GM19324 (cell line): Measurements from ENCODE around the gene HBG1.
"Not testable (repeated sequence)": the region's sequence is repeated elsewhere in the genome, so short reads cannot be mapped to it uniquely, and the experiment has no call there.

Experiments
- ATAC-seq: cut with Tn5 transposase; IDR thresholded peaks from one replicate; pipeline ENCODE4 v1.9.1; 2021; ENCODE audit warnings: mild to moderate bottlenecking, moderate library complexity; ENCODE audit not compliant: unreplicated experiment, low FRiP score

The HBG1 gene

DNA sequence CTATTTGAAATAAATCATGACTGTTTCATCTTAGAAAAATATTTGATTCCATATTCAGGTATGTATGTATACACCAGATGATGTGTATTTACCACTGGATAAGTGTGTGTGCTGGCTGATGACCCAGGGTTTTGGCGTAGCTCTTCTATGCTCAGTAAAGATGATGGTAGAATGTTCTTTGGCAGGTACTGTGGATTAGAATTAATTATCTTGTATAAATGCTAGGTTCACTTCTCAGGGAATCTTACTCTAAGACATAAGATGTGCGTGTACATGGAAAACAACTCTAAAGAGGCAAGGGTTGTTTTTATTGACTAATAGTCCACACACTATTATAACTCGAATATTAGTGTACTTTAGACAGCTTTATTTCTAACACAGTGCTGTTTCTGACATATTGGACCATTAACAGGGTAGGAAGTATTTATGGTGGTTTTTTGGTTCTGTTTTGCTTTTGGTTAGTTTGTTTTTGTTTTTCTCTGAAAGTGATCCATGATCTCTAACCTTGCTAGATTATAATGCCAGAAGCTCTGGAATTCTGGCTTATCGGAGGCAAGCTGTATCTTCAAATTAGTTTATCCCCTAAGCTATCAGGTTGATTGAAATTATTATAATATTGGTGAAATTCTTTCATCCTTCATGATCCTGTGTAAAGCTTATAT, 1.0 kb upstream of the HBG1 start:
- no peak for ATAC-seq

DNA sequence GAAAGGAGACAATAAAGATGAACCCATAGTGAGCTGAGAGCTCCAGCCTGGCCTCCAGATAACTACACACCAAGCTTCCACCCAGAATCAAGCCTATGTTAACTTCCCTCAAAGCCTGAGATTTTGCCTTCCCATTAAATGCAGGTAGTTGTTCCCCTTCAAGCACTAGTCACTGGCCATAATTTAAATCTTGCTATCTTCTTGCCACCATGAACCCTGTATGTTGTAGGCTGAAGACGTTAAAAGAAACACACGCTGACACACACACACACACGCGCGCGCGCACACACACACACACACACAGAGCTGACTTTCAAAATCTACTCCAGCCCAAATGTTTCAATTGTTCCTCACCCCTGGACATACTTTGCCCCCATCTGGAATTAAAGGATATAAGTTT, 1.2 kb downstream of the HBG1 start:
- ATAC-seq = not testable (repeated sequence)

DNA sequence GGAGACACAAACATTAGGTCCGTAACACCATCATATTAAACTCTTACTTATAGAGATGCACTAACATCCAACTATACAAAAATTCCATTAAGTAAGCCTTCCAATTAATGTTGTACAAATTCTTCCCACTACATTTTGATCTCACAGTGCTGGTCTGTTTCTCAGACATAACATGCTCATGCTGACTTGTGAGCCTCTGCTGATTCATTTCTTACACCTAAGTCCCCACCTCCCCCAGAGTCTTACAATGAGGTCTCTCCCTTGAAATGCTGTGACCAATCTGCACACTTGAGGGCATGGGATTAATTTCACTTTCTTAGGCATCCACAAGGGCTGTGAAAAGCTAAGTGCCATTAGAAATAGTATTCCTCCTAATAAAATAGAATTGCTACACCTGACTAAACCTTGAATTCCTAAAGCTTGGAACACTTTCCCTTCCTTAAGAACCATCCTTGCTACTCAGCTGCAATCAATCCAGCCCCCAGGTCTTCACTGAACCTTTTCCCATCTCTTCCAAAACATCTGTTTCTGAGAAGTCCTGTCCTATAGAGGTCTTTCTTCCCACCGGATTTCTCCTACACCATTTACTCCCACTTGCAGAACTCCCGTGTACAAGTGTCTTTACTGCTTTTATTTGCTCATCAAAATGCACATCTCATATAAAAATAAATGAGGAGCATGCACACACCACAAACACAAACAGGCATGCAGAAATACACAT, 2.0 kb downstream of the HBG1 start:
- no peak for ATAC-seq

DNA sequence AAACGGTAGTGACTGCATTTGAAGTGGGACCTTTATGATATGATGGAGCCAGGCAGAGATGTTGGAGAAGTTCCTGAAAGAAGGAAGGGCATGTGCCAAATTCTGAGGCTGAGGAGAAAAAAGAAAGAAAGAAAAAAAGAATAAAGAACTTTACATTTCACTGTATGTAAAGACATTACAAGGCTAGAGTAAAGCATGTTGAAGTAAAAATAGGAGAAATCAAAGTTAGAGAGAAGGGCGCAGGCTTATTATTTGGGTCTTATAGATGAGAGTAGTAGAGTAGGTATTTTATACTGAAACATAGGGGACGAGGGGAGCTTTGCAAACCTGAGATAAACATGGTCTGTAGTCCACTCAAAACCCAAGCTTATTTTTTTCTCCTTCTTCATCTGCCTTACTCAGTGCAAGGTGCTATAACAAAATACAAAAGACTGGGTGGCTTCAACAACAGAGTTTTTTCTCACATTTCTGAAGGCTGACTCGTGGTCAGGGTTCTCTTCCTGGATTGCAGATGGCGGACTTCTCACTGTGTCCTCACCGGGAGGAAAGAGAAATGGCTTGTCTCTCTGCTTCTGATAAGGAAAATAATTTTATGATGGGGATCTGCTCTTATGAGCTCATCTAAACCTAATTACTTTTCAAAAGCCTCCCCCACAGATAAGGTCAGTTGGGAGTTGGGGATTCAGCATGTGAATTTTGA, 2.7 kb downstream of the HBG1 start:
- ATAC-seq = no peak

DNA sequence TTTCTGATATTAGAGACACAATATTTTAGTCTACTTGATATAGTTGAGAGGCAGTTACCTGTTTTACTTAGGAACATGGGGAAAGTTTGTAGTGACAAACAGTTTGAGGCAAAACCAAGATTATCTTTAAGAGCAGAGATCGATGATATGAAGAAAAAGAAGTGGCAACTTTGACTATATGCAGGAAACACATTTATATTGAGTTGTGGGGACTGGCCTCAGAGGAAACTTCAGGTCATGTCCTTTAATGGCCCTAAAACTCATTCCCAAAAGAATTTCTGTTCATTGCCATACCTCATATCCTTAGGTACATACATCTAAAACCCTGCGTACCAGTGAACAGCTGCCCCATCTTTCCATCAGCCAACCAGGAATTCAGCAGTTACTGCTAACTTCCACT, 4.5 kb downstream of the HBG1 start:
- no peak for ATAC-seq

DNA sequence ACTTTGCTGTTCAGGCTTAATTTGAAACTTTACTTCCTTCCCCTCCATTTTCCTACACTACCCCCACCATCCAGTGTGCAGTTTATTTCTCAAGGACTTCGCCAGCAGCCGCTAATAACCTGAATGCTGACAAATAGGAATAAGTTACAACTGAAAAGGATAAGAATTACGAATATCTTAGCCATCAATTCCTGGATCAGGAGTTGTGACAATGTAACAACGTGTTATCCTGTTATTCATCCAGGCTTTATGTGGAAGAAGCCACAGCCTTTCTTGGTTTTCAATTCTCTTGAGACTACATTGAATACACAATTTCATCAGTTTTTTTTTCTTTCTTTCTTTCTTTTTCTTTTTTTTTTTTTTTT, 5.9 kb downstream of the HBG1 start:
- no peak for ATAC-seq

DNA sequence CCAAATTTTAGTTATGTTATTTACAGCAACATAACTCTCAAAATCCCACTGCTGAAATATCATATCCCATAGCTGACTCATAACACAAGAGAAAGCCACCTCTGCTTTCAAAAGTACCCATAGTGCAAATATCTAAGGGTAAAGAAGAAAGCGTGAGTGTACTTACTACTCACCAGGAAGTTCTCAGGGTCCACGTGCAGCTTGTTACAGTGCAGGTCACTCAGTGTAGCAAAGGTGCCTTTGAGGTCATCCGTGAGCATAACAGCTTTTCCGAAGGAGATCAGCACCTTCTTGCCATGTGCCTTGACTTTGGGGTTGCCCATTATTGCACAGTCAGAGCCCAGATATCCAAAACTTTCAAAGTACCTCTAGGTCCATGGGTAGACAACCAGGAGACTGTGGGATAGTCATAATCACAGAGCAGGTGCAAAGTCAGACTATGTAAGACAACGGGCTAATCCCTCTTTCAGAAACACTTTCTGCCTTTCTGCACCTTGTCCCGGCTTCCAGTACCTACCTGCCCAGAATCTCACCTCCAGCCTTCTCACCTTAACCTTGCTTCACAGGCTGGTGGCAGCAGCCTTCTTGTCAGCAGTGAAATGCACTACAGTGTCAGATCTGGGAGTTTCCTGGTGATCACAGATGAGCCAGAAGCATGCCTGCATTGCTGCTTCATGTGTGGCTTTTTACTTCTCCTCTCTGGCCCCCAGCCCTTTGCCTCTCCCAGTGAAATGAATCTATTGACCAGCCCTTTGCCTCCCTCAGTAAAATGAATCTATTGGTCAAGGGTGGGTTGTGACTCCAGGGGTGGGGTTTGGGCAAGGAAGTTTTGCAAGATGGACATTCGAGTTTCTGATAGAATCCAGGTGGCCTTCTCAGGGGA, 6.5 kb downstream of the HBG1 start:
- ATAC-seq = no peak

DNA sequence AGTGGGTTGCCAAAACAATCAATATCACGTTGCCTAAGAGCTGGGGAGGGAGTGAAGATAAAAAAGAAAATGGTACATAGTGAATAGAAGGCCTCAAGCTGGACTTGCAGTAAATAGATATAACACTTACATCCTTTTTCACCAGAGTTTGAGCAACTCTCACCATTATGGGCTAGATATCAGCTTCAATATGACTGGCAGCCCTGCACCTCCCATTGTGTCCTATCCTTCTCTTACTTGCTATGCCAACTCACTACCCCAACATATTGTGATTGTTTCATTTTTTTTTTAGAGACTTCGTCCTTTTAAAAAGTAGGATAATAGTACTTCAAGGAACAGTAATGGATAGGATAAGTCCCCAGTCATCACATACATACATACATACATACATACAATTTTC, 7.4 kb downstream of the HBG1 start:
- no peak for ATAC-seq

DNA sequence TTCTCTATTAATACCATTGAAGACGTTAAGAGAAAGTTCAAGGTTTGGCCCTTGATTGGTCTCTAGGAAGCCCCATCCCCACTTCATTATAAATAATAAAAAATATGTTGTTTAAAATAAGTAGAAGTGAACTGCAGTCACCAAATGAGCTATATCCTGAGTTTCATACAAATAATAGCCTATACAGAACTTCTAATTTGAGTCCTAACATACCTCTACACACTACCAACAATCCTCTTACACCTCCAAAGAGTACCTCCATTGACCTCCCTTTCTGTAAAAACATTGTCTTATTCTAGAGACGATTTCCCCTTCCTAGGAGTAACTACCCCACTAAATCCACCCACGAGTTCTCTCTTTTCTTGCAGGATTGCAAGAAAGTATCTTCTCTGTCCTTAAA, 8.2 kb downstream of the HBG1 start:
- no peak for ATAC-seq

DNA sequence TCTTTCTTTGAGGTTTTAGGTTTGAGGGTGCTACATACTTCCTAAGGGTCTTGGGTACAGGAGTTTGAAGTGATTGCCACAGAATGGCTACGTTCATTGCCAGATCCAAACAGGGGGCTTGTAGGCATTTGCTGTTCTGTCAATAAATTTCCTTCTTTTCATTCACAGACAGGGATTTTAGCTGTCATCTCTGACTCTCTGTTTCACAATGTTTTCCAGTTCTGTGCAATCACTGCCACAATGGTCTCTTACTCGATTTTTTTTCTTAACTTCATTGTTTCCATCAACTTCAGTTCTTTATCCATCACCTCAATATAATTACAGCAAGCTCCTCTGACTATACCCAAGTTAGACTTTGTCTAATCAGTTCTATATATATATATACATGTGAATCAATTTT, 9.2 kb downstream of the HBG1 start:
- no peak for ATAC-seq

DNA sequence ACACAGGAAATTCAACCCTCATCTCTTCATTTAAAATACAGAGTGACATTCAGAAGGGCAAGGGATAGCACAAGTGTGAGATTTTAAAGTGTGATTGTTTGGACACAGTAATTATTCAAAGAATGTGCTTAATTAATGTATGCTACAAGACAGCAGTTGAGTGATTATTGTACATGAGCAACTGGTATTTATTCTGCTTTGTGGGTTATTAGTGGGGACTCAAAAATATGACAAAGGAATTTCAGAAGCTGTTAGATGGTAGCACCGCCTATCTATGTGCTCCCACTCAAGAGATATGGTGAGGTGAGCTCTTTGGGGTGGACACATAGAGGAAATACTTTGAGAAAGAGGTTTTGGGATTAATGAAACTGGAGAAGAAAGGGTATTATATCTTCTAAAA, 9.6 kb downstream of the HBG1 start:
- no peak for ATAC-seq

DNA sequence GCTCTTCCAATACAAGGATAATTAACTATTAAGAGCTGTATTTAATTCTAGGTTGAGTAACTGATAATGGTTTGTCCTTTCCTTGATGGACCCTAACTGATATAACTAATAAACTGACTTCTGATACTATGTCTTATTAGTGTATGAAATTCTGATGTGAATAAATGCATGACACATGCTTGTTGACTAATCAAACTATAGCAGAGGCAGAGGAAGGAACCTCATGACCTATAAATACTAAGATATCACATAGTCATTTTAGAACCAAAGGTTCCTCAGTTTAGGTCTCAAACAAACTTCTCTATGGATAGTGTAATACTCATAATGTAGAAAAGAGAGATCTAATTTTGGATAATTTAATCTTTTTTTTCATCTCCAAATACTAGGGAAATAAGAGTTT, 10.6 kb downstream of the HBG1 start:
- ATAC-seq = no peak

DNA sequence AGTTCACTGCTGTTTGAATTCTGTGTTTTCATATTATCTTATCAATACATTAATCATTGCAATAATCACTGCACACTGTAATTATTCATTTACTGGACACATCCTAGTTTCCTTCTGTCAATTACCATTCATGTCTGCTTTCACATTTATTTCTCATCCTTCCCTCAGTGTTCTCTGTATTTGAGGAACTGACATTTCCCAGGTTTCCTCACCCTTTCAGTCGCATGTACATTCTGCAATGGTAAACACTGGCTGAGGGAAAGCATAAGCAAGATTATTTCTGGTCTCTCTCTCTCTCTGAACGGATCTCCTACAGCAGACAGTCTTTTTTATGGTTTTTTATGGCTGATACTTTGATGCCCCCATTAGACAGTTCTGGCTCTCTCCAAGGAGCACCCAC, 11.2 kb downstream of the HBG1 start:
- no peak for ATAC-seq

DNA sequence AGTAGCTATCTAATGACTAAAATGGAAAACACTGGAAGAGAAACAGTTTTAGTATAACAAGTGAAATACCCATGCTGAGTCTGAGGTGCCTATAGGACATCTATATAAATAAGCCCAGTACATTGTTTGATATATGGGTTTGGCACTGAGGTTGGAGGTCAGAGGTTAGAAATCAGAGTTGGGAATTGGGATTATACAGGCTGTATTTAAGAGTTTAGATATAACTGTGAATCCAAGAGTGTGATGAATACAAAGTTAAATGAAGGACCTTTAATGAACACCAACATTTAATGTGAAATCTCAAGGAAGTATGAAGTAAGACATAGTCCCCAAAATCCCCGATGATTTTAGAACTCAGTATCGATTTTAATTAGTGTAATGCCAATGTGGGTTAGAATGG, 12.2 kb downstream of the HBG1 start:
- no peak for ATAC-seq

DNA sequence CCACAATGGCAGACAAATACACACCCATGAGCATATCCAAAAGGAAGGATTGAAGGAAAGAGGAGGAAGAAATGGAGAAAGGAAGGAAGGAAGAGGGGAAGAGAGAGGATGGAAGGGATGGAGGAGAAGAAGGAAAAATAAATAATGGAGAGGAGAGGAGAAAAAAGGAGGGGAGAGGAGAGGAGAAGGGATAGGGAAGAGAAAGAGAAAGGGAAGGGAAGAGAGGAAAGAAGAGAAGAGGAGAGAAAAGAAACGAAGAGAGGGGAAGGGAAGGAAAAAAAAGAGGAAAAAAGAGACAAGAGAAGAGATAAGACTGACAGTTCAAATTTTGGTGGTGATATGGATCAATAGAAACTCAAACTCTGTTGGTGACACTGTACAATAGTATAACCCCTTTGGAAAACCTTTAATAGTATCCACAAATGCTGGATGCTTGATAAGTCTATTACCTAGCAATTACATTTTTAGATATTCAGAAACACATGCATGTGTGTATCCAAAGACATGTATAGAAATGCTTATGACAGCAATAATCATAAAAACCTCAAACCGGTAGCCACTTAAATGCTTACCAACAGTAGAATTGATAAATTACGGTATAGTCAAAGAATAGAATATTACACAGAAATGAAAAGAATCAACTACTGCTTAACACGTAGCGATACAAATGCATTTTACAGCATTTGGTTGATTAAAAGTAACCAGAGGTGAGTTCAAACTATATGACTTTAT, 14.1 kb downstream of the HBG1 start:
- ATAC-seq = no peak

DNA sequence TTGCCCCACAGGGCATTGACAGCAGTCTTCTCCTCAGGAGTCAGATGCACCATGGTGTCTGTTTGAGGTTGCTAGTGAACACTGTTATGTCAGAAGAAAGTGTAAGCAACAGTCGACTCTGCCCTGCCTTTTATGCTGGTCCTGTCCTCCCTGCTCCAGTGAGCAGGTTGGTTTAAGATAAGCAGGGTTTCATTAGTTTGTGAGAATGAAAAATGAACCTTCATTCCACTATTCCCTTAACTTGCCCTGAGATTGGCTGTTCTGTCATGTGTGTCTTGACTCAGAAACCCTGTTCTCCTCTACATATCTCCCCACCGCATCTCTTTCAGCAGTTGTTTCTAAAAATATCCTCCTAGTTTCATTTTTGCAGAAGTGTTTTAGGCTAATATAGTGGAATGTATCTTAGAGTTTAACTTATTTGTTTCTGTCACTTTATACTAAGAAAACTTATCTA, 15.2 kb downstream of the HBG1 start, which contains the start of gene HBD:
TSS of gene HBD (minus strand) at position 103 of the 454 bp plus-strand sequence. CDS start at position 53, 50 bp downstream.
- ATAC-seq = peak; percentile 58

DNA sequence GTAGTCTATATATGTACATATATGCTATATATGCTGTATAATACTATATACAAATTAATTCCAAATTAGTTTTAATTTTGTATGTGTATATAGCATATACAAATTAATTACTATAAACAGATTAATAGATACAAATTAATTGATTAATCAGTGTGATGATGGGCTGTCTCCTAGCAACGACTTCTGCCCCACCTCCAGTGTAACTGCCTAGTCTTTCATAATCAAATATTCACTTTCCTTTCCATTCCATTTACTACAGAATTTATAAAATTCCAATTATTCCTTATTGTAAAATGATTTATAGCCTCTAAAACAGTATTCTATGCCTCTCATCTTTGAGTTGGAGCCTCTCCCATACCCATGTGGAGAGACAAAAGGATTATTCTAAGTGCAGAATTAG, 16.4 kb downstream of the HBG1 start:
- no peak for ATAC-seq

DNA sequence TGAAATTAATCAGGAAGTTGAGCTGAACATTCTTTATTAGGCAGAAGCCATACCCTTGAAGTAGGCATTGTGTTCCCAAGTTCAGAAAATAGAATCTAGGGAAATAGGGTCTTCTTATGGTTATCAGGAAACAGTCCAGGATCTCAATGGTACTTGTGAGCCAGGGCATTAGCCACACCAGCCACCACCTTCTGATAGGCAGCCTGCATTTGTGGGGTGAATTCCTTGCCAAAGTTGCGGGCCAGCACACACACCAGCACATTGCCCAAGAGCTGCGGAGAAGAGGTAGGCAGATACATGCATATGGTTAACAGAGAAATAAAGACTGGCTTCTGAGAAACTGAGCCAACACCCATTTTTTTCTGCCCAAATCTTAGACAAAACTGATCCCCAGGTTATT, 16.8 kb downstream of the HBG1 start:
- ATAC-seq = no peak

DNA sequence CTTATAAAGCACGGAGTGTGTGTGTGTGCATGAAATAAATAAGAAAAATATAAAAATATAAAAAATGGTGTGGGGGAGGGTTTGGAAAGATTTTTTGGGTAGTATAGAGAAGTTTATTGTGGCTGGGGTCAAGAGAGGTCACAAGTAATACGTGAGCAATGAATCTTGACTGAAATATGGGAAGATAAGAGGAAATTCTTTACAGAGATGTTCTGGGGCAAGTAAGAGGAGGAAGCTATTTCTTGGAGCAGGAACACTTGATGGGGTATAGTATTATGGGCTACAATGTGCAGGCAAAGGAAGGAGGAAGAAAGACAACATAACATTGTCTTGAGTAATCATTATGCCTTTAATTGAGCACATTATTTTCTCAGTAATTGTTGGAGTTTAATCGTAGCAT, 17.5 kb downstream of the HBG1 start:
- ATAC-seq = no peak

DNA sequence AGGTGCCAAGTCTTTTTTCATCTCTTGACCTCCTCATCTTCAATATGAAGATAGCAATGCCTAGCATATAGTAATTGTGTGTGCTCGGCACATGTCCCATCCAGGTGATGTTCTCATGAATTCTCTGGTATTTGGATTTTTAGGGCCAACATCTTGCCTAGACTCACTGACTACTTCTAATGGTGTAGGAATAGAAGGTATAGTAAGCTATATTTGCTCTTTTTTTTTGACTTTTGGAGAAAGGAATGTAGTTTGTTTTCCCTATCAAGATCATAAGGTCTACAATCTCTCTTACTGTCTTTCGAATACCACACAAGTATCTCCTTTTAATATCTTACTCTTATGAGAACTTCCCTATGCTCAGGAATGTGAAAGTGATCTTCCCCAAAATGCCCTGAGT, 18.5 kb downstream of the HBG1 start:
- no peak for ATAC-seq
